Measurements from ENCODE around the gene OXTR. TPM values are rescaled to one million over a fixed set of nuclear protein-coding genes. Genes with fewer than 3 reads are reported as not detected.

The OXTR gene
- total and polyA plus RNA-seq, 2 of the 13 experiments (the other 11 are each of a cell fraction or from before 2014, with no cell fraction given) = 0.36 to 0.95 TPM

DNA sequence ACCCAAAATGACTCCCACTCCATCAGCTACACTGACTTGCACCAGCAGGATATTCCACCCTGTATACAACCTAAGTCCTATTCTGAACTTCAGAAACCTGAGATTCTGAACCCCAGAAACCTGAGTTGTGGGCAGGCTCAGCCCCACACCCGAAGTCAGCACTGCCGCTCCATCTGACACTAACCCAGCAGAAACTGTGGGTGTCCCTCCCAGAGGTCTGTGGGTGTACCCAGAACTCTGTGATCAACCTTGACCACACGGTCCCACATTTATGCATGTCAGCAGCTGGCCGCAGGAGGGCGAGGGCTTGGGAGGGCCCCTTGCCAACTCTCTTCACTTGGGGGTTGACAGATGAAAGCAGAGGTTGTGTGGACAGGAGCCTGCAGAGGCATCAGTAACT is 9.3 kb downstream of the OXTR start:
- 80% methylated on average over 1 of the region's 5 CpGs for WGBS (ENCODE audit: low lambda C conversion rate)
- FAIRE-seq = no peak
- H2AFZ ChIP-seq (ENCODE audit: low read length) = no peak overlapping the region
- no peaks in the 10 kb centered on the region for H3K79me2 ChIP-seq (ENCODE audit: insufficient read depth, low read length)
- in situ Hi-C loops (cut with HindIII; ENCODE audit: extremely low pct_ligation_motif_present, low pct_unique_long_range_greater_than_20kb) (no loop called here), intact Hi-C loops (cut with micrococcal nuclease; ENCODE audit: unreplicated experiment) (no loop called here)
- DNase-seq (ENCODE audit: low spot score) = no peak
- CTCF ChIA-PET (ENCODE audit: low intra/inter-chr PET ratio, low total read pairs) = no interaction called here
- POLR2A ChIA-PET = no interaction called here
- no peak overlapping the region for H3K4me3 ChIP-seq (replicated peaks in 1 of 3; ENCODE audit: insufficient read depth in 1 of 3, low read depth in 2 of 3, low read length in 3 of 3)
- TF ChIP-seq BHLHE40 (IDR thresholded peaks at IDR 0.05; ENCODE audit: low read length) = no peak
- TF ChIP-seq ZNF580 (CRISPR knock-in tag; IDR thresholded peaks at IDR 0.05; ENCODE audit: borderline replicate concordance, low read depth) = no peak
- TF ChIP-seq ZNF136 (CRISPR knock-in tag; IDR thresholded peaks at IDR 0.05; ENCODE audit: low read depth) = no peak
- no peak for TF ChIP-seq BCL6 (CRISPR knock-in tag; IDR thresholded peaks at IDR 0.05)
- TF ChIP-seq MAZ (IDR thresholded peaks at IDR 0.05; ENCODE audit: borderline replicate concordance, low read depth, low read length) = no peak
- no peak for TF ChIP-seq MAZ (CRISPR knock-in tag; IDR thresholded peaks at IDR 0.05; ENCODE audit: low read depth)
- TF ChIP-seq ZNF484 (CRISPR knock-in tag; IDR thresholded peaks at IDR 0.05; ENCODE audit: borderline replicate concordance, low read depth) = no peak
- H3K4me1 ChIP-seq (ENCODE audit: insufficient read depth, low read length) = peaks cover 18% of the 10 kb centered on the region
- H3K36me3 ChIP-seq (replicated peaks in 1 of 2; ENCODE audit: control insufficient read depth in 1 of 2, insufficient read depth in 2 of 2, low read length in 2 of 2) = no peaks in the 10 kb centered on the region
- H3K27me3 ChIP-seq (ENCODE audit: control insufficient read depth in 1 of 2, insufficient read depth in 2 of 2, low read length in 2 of 2) = peaks cover 0 to 15% of the 10 kb centered on the region in 2 experiments; a peak in 2 of 5 replicates
- H3K4me2 ChIP-seq (ENCODE audit: low read depth, low read length) = no peak overlapping the region
- no peaks in the 10 kb centered on the region for H4K20me1 ChIP-seq (ENCODE audit: insufficient read depth, low read length)
- no peak for ATAC-seq
- H3K9ac ChIP-seq (ENCODE audit: insufficient read depth, low read depth, low read length) = no peak overlapping the region
- no TSS peak for BruUV-seq (replicated peaks)
- no peaks in the 10 kb centered on the region for H3K9me3 ChIP-seq (ENCODE audit: low read length)
- no peak overlapping the region for H3K27ac ChIP-seq (ENCODE audit: extremely low read length, insufficient read depth, low read length)

DNA sequence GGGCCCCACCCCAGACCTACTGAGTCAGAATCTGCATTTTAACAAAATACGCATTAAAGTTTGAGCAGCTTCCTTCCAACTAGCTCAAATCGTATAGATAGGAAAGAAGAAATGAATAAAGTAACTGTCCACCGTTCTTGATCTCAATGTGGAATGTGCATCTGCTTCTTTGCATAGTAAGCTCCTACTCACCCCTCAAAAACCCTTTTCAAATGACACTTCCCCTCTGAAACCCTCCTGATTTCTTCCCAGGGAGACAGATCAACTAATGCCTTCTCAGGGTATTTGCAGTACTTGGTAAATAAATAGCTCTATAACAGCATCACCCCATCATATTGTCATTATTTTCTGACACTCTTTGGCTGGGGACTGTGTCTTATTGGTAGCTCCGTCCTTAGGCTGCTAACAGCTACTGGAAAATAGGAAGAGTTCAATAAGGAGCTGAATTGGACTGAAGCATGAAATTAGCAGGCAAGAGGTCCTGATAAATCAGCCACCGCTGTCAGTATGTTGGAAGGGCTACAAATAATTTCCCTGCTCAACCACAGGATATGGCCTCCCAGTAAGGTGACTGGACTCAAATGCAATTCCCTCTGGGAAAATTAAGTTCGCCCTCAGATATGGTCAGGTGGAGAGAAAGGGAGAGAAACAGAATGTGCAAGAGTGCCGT is 10.2 kb downstream of the OXTR start:
- no TSS peak for BruUV-seq (replicated peaks)
- ATAC-seq (no peak), DNase-seq (ENCODE audit: low spot score) (no peak), FAIRE-seq (no peak)
- Histone ChIP-seq H3K27ac (ENCODE audit: extremely low read length, insufficient read depth, low read length) (no peak overlapping the region), H3K79me2 (ENCODE audit: insufficient read depth, low read length) (no peaks in the 10 kb centered on the region), H3K36me3 (replicated peaks in 1 of 2; ENCODE audit: control insufficient read depth in 1 of 2, insufficient read depth in 2 of 2, low read length in 2 of 2) (no peaks in the 10 kb centered on the region), H3K4me2 (ENCODE audit: low read depth, low read length) (no peak overlapping the region), H3K9ac (ENCODE audit: insufficient read depth, low read depth, low read length) (no peak overlapping the region), H3K27me3 (ENCODE audit: control insufficient read depth in 1 of 2, insufficient read depth in 2 of 2, low read length in 2 of 2) (peaks cover 0 to 15% of the 10 kb centered on the region in 2 experiments; a peak in 2 of 5 replicates), H2AFZ (ENCODE audit: low read length) (no peak overlapping the region), H3K4me3 (replicated peaks in 1 of 3; ENCODE audit: insufficient read depth in 1 of 3, low read depth in 2 of 3, low read length in 3 of 3) (no peak overlapping the region), H4K20me1 (ENCODE audit: insufficient read depth, low read length) (no peaks in the 10 kb centered on the region), H3K9me3 (ENCODE audit: low read length) (no peaks in the 10 kb centered on the region), H3K4me1 (ENCODE audit: insufficient read depth, low read length) (peaks cover 20% of the 10 kb centered on the region)
- 37% methylated on average over 7 of the region's 7 CpGs for WGBS (ENCODE audit: low lambda C conversion rate)
- ChIA-PET CTCF (ENCODE audit: low intra/inter-chr PET ratio, low total read pairs) (no interaction called here), POLR2A (no interaction called here)
- in situ Hi-C loops (cut with HindIII; ENCODE audit: extremely low pct_ligation_motif_present, low pct_unique_long_range_greater_than_20kb) = no loop called here
- TF ChIP-seq ZNF124 (CRISPR knock-in tag; IDR thresholded peaks at IDR 0.05) (no peak), THAP7 (CRISPR knock-in tag; IDR thresholded peaks at IDR 0.05) (no peak), SP2 (CRISPR knock-in tag; IDR thresholded peaks at IDR 0.05) (no peak), ZSCAN20 (CRISPR knock-in tag; IDR thresholded peaks at IDR 0.05; ENCODE audit: borderline replicate concordance) (no peak), ZNF558 (CRISPR knock-in tag; IDR thresholded peaks at IDR 0.05; ENCODE audit: borderline replicate concordance) (no peak)
- TF ChIP-seq, protein P1, sequence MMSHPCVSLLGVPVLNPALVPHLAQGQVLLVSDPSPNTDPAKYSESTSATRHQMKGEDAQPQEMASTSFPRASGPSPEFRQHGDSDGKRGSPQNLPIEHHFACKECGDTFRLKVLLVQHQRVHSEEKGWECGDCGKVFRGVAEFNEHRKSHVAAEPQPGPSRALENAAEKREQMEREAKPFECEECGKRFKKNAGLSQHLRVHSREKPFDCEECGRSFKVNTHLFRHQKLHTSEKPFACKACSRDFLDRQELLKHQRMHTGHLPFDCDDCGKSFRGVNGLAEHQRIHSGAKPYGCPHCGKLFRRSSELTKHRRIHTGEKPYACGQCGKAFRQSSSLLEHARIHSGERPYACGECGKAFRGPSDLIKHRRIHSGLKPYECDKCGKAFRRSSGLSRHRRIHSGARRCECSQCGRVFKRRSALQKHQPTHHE (CRISPR knock-in tag; IDR thresholded peaks at IDR 0.05; ENCODE audit: borderline replicate concordance) = no peak
- intact Hi-C loops (cut with micrococcal nuclease; ENCODE audit: unreplicated experiment) = no loop called here
